Muscle of back (tissue), 13 donors: Measurements from ENCODE around the gene SLC15A2. TPM values are rescaled to one million over a fixed set of nuclear protein-coding genes. Genes with fewer than 3 reads are reported as not detected.
"Not testable (repeated sequence)": the region's sequence is repeated elsewhere in the genome, so short reads cannot be mapped to it uniquely, and the experiment has no call there.

Experiments
- DNase-seq, 3 donors: peaks; one replicate each; pipeline versions ENCODE4 v3.0.0 to v3.0.0-alpha.2; 2013
- long read RNA-seq, 9 donors: transcript quantifications; one replicate each; lab custom pipeline, GENCODE V29; 2026
- polyA plus RNA-seq, 10 donors: library from polyadenylated mRNA; unstranded; fragments of 120-200 nt; gene quantifications; one replicate each; pipeline ENCODE4 v1.2.1, GENCODE V29; 2013; ENCODE audit not compliant: insufficient read length in 10 of 10

The SLC15A2 gene
- polyA plus RNA-seq = 10 to 100 TPM; 14.0 to 71.2 (median 42.1) TPM
- long read RNA-seq, donor 1, partial matches to known transcripts = 0 of 2 reads
- long read RNA-seq, donor 1, other reads (novel, unspliced or antisense) = 0 of 2 reads
- long read RNA-seq, donor 2, full-length matches to known transcripts = 3 of 3 reads
- long read RNA-seq, donor 2, partial matches to known transcripts = 0 of 3 reads
- long read RNA-seq, donor 2, other reads (novel, unspliced or antisense) = 0 of 3 reads
- long read RNA-seq, donor 3 = 0 reads
- long read RNA-seq, donor 4, partial matches to known transcripts = 14 of 17 reads
- long read RNA-seq, donor 4, other reads (novel, unspliced or antisense) = 0 of 17 reads
- long read RNA-seq, donor 5, full-length matches to known transcripts = 2 of 2 reads
- long read RNA-seq, donor 5, partial matches to known transcripts = 0 of 2 reads
- long read RNA-seq, donor 5, other reads (novel, unspliced or antisense) = 0 of 2 reads
- long read RNA-seq, donor 6, transcript SLC15A2-204 (3 exons, 562 nt) = major isoform, 5 of 5 reads
- long read RNA-seq, donor 6, partial matches to known transcripts = 0 of 5 reads
- long read RNA-seq, donor 6, other reads (novel, unspliced or antisense) = 0 of 5 reads
- long read RNA-seq, donor 7, partial matches to known transcripts = 0 of 4 reads
- long read RNA-seq, donor 7, other reads (novel, unspliced or antisense) = 0 of 4 reads
- long read RNA-seq, donor 8, full-length matches to known transcripts = 2 of 2 reads
- long read RNA-seq, donor 8, partial matches to known transcripts = 0 of 2 reads
- long read RNA-seq, donor 8, other reads (novel, unspliced or antisense) = 0 of 2 reads
- long read RNA-seq, donor 9 = 0 reads

- peak; percentile 37 to 69 (median 59) for DNase-seq
These were observed at the start of gene SLC15A2 for GRCh38 chr3:121894301-121894990. TSS of gene SLC15A2 (plus strand) at chr3:121894401. CDS start at chr3:121894477, 76 bp downstream.

- DNase-seq = no peak
These were observed 49.3 kb upstream of the SLC15A2 start for GRCh38 chr3:121844892-121845291.

- DNase-seq = no peak
These were observed 41.9 kb upstream of the SLC15A2 start for GRCh38 chr3:121852256-121852655.

GRCh38 chr3:121855555-121855954, 38.6 kb upstream of the SLC15A2 start:
- DNase-seq = no peak

GRCh38 chr3:121857778-121858177, 36.4 kb upstream of the SLC15A2 start:
- DNase-seq = not testable (repeated sequence)

- not testable (repeated sequence) for DNase-seq
These were observed 31.0 kb upstream of the SLC15A2 start for GRCh38 chr3:121863247-121863646.

GRCh38 chr3:121863801-121864200, 30.4 kb upstream of the SLC15A2 start:
- DNase-seq = no peak

- no peak for DNase-seq
These were observed 24.5 kb upstream of the SLC15A2 start for GRCh38 chr3:121869736-121870135.

GRCh38 chr3:121870717-121871116, 23.5 kb upstream of the SLC15A2 start:
- DNase-seq = no peak

- DNase-seq = no peak
These were observed 22.8 kb upstream of the SLC15A2 start for GRCh38 chr3:121871430-121871829.

- no peak for DNase-seq
These were observed 15.8 kb upstream of the SLC15A2 start for GRCh38 chr3:121878411-121878810.

- no peak for DNase-seq
These were observed 10.7 kb upstream of the SLC15A2 start for GRCh38 chr3:121883507-121883906.

GRCh38 chr3:121885386-121885785, 8.8 kb upstream of the SLC15A2 start:
- DNase-seq = no peak

- peak in 1 of 3 donors; percentile 12 for DNase-seq
These were observed 920 bp downstream of the SLC15A2 start for GRCh38 chr3:121895121-121895520.

- peak in 1 of 3 donors; percentile 28 for DNase-seq
These were observed 1.5 kb downstream of the SLC15A2 start for GRCh38 chr3:121895736-121896135.

- no peak for DNase-seq
These were observed 2.6 kb downstream of the SLC15A2 start for GRCh38 chr3:121896823-121897222.

- no peak for DNase-seq
These were observed 3.1 kb downstream of the SLC15A2 start for GRCh38 chr3:121897296-121897695.

- no peak for DNase-seq
These were observed 19.2 kb downstream of the SLC15A2 start for GRCh38 chr3:121913305-121913990.

GRCh38 chr3:121914081-121914998, 20.1 kb downstream of the SLC15A2 start:
- no peak for DNase-seq

- DNase-seq = no peak
These were observed 22.0 kb downstream of the SLC15A2 start for GRCh38 chr3:121916189-121916588.
